Measurements from ENCODE around the gene TTC33.
"Not testable (repeated sequence)": the region's sequence is repeated elsewhere in the genome, so short reads cannot be mapped to it uniquely, and the experiment has no call there.

TTC33 gene

DNA sequence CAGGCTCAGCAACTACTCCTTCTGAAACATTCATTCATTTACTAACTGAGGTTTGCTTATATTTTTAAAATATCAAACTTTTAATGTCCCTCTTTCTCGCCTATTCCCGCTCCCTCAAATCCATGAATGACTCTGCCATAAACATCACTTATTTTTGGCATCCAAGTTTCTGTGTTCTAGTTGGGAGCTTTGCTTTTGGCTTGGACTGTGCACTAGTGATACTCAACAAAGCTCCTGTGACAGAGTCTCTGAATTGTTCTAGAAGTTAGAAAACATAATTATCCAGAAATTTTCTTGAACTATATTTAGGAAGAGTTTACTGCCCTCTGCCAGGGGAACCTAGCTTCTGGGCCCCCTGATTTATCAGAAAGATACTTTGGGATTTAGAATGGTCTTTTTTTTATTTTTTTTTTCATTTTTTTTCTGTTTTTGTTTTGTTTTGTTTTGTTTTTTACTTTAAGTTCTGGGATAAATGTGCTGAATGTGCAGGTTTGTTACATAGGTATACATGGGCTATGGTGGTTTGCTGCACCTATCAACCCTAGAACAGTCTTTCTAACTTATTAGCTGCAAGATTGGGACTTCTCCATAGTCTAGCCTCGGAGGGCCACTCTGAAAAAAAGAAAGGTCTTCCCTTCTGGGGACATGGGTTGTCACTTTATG lies 140.7 kb downstream of the TTC33 start:
- no peak for DNase-seq (ENCODE audit: low read depth in 2 of 2)

- DNase-seq (ENCODE audit: low read depth in 2 of 2) = no peak
Observed at GRCh38 chr5:40614466-40614865, 141.3 kb downstream of the TTC33 start.

DNA sequence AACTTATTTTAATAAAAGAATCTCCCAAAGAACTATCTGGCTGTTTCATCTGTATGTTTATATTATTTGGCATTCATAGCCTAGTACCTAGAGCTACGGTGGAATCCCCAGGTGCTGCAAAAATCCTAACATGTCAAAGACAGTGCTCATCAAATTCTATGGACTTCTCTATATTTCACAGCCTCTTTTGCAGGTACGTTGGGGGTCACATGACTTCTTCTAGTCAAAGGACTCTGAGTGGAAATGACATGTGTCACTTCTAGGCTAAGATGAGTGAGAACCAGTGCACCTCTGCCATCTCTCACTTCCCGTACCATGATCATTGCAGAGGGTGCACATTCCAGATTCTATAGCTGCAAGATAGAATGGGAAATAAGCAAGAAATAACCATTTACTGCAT lies 148.6 kb downstream of the TTC33 start:
- no peak for DNase-seq (ENCODE audit: low read depth in 2 of 2)

DNA sequence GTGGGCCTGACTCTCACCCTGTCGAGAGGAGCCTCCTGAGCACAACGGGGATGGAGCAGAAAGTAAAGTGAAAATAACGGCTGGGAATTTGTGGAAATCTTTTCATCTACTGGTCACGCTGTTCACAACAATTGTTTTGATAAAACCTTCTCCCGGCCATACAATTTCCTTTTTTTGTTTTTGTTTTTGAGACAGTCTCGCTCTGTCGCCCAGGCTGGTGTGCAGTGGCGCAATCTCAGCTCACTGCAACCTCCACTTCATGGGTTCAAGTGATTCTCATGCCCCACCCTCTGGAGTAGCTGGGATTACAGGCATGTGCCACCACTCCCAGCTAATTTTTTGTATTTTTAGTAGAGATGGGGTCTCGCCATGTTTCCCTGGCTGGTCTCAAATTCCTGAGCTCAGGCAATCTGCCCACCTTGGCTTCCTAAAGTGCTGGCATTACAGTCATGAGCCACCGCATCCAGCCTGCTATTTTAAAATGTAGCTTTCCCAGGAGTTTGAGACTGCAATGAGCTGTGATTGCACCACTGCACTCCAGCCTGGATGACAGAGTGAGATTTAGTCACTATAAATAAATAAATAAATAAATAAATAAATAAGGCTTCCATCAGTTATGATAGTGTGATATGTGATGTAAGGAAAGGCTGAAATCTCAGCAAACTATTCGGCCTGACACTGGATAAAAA lies 149.5 kb downstream of the TTC33 start:
- no peak for DNase-seq (ENCODE audit: low read depth in 2 of 2)

GRCh38 chr5:40605295-40605958 lies 150.3 kb downstream of the TTC33 start:
- DNase-seq (ENCODE audit: low read depth in 2 of 2) = no peak

DNA sequence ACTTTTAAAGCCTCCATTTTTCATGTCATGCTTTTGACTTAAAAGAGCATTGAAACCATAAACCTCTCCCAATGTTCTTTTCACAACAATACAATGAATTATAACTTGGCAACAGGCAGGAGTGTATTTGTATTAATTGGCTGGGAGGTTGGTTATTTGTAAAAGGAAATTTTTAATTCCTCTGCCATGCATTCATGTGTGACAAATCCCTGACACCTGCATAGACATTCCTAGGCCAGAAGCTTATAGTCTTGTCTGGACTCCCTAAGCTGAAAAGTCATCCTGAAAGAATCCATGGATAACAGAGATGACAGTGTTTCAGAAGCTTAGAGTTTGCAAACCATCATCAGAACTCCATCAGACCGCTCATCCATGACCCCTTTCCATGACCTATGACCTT lies 152.4 kb downstream of the TTC33 start:
- DNase-seq (ENCODE audit: low read depth in 2 of 2) = no peak

GRCh38 chr5:40601198-40601868 lies 154.4 kb downstream of the TTC33 start:
- DNase-seq (ENCODE audit: low read depth in 2 of 2) = no peak

DNA sequence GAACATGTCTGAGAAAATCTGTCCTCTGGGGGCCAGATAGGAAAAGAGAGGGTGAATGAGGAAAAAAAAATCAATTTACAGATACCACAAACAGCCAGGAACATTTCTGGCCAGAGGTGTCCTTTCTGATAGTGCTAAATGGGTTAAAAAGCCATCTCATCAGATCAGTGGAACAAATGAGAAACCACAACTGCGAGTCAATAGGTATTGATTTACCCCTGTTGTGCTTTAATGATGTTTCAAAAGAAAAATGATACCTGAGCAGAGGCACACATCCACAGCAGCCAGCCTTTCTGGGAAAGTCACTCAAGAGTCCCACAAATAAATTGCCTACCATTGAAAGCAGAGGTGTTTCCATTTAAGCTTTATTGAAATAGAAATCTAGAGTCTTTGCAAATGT lies 155.4 kb downstream of the TTC33 start:
- DNase-seq (ENCODE audit: low read depth in 2 of 2) = no peak

DNA sequence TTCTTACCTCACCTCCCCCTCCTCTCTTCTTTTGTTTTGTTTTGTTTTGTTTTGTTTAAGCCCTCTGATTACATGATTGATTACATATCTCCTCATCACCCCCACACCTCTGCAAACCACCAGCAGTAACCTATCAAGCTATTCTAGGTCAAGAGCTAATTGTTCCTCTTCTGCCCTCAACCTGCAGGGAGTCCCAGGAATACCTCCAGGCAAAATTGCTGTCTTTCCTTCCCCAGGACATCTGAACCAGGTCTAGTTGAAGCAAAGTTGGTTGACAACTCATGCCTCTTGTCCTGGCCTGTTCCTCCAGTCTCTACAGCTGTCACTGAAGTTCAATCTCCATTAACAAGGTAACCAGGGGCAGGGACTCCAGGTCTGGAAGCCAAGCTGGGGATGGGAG lies 156.1 kb downstream of the TTC33 start:
- no peak for DNase-seq (ENCODE audit: low read depth in 2 of 2)

- no peak for DNase-seq (ENCODE audit: low read depth in 2 of 2)
Observed at GRCh38 chr5:40594811-40595210, 160.9 kb downstream of the TTC33 start.

DNA sequence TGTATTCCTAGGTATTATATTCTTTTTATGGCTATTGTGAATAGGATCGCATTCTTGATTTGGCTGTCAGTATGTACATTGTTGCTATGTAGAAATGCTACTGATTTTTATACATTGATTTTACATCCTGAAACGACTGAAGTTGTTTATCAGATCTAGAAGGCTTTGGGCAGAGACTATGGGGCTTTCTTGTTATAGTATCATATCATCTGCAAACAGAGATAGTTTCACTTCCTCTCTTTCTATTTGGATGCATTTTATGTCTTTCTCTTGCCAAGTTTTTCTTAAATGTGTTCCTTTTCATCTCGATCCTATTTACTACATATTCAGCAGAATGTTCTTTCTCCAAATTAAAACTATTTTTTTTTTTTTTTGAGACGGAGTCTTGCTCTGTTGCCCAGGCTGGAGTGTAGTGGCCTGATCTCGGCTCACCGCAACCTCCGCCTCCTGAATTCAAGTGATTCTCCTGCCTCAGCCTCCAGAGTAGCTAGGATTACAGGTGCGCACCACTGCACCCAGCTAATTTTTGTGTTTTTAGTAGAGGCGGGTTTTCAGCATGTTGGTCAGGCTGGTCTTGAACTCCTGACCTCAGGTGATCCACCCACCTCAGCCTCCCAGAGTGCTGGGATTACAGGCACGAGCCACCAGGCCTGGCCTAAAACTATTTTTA lies 163.9 kb downstream of the TTC33 start:
- DNase-seq (ENCODE audit: low read depth in 2 of 2) = not testable (repeated sequence)

DNA sequence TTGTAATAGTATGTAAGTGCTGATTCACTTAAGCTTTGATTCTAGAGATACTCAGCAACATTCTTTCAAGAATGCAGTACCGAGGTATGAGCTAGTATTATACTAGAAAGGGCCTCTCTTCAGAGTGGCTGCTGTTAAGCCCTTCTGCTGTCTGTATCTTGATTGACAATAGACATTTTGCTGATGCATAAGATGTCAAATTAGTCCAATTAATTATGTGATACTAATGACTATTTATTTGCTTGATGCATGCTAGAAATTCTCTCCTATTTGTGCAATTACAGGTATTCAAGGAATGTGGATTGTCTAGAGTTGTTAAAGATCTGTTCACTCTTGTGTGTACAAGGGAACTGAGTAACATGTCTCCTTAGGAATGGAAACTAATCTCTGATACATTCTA lies 168.4 kb downstream of the TTC33 start:
- no peak for DNase-seq (ENCODE audit: low read depth in 2 of 2)

DNA sequence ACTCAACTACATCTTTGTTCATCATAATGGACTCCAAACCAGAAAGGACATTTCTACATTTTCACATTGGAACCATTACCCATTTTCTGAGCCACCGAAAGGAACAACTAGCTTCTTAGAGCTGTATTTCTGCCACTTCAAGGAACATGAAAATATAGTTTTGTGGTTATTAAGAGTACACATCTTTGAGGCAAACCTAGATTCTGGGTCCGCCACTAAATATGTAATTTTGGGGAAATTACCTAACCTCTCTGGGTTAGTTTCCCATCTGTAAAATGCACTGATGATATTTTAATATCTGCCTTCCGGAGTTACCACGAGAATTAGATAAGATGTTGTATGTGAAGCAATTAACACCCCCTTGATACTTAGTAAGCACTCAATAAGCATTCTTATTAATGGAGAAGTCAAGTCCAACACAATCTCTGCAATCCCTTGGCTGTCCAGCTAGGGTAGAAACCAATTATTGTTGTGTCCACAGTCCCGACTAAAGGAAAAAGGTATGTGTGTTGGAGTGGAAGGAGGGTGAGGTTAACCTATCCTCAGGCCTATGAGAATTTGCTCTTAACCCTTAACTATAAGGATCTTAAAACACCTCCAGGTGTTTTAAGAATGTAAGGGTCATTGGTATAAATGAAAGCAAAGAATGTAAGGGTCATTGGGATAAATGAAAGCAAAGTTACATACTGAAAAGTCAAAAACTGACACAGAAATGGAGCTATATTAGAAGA lies 170.1 kb downstream of the TTC33 start:
- DNase-seq (ENCODE audit: low read depth in 2 of 2) = no peak

GRCh38 chr5:40584054-40584453 lies 171.7 kb downstream of the TTC33 start:
- no peak for DNase-seq (ENCODE audit: low read depth in 2 of 2)

DNA sequence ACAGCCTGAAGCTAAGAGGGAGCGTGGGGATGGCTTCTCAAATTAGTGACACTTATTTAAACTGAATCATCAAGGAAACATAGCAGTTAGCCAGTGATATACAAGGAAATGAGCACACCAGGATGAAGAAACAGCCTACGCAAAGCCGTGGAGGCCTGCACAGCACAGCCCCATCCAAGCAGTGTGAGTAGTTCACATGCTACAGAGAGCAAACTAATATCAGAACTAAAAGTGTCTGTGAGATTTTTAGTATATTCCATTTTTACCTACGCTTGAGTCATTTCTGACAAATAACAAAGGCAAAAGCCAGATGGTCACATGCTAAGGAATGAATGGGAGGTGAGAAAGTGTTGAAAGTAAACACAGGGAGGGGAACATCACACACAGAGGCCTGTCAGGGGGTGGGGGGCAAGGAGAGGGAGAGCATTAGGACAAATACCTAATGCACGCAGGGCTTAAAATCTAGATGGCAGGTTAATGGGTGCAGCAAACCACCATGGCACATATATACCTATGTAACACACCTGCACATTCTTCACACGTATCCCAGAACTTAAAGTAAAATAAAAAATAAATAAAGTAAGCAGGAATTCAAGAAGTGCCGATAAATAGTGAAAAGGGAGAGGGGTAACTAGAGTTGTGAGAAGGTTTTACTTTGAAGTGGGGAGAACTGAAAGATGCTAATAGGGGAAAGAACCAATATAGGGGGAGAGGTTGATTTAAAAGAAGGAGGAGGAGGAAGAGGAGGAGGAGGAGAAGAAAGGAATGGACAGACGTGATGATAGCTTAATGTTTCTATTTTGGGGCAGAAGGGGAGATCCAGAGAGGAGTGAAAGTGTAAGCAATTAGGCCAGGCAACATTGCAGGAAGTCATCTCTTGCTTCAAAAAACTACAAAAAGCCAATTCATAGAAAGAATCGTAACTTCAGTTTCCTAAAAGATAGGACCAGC lies 177.0 kb downstream of the TTC33 start:
- no peak for DNase-seq (ENCODE audit: low read depth in 2 of 2)

DNA sequence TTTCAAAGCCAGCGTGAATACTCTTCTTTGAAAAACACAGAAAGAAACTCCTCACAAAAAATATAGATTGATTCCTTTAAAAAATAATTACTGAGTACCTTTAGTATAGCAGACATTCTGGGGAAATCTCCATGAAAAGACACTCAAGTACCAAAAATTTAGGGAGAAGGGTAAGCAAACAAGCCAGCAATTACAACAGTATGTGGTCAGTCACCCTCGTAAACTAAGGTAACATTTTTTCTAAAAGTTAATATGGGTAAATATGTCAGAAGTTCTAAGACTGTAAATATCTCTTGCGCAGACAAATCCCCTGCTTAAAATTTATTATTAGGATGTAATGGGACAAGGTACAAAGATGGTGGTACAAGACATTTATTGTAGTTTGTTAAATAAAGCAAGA lies 178.0 kb downstream of the TTC33 start:
- DNase-seq (ENCODE audit: low read depth in 2 of 2) = no peak

GRCh38 chr5:40575921-40576320 lies 179.8 kb downstream of the TTC33 start:
- DNase-seq (ENCODE audit: low read depth in 2 of 2) = no peak

- DNase-seq (ENCODE audit: low read depth in 2 of 2) = no peak
Observed at GRCh38 chr5:40575411-40575810, 180.3 kb downstream of the TTC33 start.

DNA sequence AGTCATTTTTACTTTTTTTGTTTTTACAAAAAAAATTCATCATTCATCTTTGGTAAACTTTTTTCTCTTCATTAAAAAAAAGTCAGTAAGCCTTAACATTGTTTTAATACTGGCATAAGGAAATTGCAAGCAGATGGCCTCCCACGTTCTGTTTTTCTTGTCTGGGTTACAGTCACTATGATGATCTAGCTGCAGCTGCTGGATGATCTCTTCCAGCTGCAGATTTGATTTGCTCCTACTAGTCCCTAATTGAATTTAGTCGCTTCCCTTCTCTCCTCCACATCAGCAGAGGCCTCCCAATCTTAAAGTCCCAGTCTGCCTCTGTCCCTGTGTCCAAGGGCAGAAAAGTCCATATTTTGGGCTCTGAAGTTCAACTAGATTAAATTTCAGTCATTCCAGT lies 182.8 kb downstream of the TTC33 start:
- DNase-seq (ENCODE audit: low read depth in 2 of 2) = no peak

DNA sequence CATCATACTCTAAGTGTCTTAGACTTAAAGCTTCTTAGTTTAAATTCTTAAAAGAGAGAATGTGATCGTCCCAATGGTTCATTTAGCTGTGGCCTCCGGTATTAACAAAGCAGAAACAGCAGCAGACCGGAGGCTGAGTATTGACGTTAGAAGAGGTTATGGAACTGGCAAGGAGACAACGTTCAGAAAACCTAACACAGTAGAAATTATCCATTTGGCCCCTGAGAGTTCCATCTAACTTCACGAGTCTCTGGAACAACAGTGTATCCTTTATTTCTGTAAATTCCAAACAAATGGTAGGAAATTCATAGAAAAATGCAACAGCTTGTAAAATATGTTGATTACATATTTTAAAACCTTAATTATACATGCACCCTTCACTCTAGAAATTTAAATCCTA lies 183.4 kb downstream of the TTC33 start:
- no peak for DNase-seq (ENCODE audit: low read depth in 2 of 2)

Measured in stimulated activated CD8-positive, alpha-beta memory T cell treated with anti-CD3 and anti-CD28 coated beads, Interleukin-2, amount 100 ng/mL, for 1 hour (primary cell).